Measurements from ENCODE around the gene MPIG6B.

Gene MPIG6B

GRCh38 chr6:31687860-31688693 lies 35.1 kb upstream of the MPIG6B start:
- no peak overlapping the region for H3K4me3 ChIP-seq (ENCODE audit: low read depth in 1 of 2, low read length in 2 of 2)
- H3K9me3 ChIP-seq (ENCODE audit: control insufficient read depth in 1 of 2, low read length in 2 of 2) = no peaks in the 10 kb centered on the region
- H3K27me3 ChIP-seq (ENCODE audit: control insufficient read depth in 1 of 2, insufficient read depth in 2 of 2, low read length in 2 of 2) = no peaks in the 10 kb centered on the region
- H3K9ac ChIP-seq (ENCODE audit: low read depth in 1 of 2, low read length in 2 of 2) = no peak overlapping the region
- H3K27ac ChIP-seq (ENCODE audit: low read depth, low read length) = no peak overlapping the region
- H3K4me1 ChIP-seq (ENCODE audit: control insufficient read depth in 1 of 2, insufficient read depth in 2 of 2, low read length in 2 of 2) = peaks cover 16 to 26% of the 10 kb centered on the region in 2 donors
- H3K36me3 ChIP-seq (ENCODE audit: control insufficient read depth in 1 of 2, insufficient read depth in 2 of 2, low read length in 2 of 2) = peaks cover 52 to 68% of the 10 kb centered on the region in 2 donors

- Histone ChIP-seq H3K4me3 (ENCODE audit: low read depth in 1 of 2, low read length in 2 of 2) (peak overlapping the region in 1 of 2 donors; percentile 8), H3K36me3 (ENCODE audit: control insufficient read depth in 1 of 2, insufficient read depth in 2 of 2, low read length in 2 of 2) (peaks cover 60 to 81% of the 10 kb centered on the region in 2 donors), H3K9ac (ENCODE audit: low read depth in 1 of 2, low read length in 2 of 2) (peak overlapping the region in 1 of 2 donors; percentile 5), H3K27me3 (ENCODE audit: control insufficient read depth in 1 of 2, insufficient read depth in 2 of 2, low read length in 2 of 2) (no peaks in the 10 kb centered on the region), H3K4me1 (ENCODE audit: control insufficient read depth in 1 of 2, insufficient read depth in 2 of 2, low read length in 2 of 2) (peaks cover 16 to 19% of the 10 kb centered on the region in 2 donors), H3K9me3 (ENCODE audit: control insufficient read depth in 1 of 2, low read length in 2 of 2) (no peaks in the 10 kb centered on the region), H3K27ac (ENCODE audit: low read depth, low read length) (peak overlapping the region; percentile 33)
Measured at GRCh38 chr6:31689249-31690110, 33.7 kb upstream of the MPIG6B start.

GRCh38 chr6:31690231-31691077 lies 32.7 kb upstream of the MPIG6B start:
- peaks cover 16 to 19% of the 10 kb centered on the region in 2 donors for H3K4me1 ChIP-seq (ENCODE audit: control insufficient read depth in 1 of 2, insufficient read depth in 2 of 2, low read length in 2 of 2)
- H3K9me3 ChIP-seq (ENCODE audit: control insufficient read depth in 1 of 2, low read length in 2 of 2) = no peaks in the 10 kb centered on the region
- peak overlapping the region; percentile 58 for H3K27ac ChIP-seq (ENCODE audit: low read depth, low read length)
- peaks cover 65 to 87% of the 10 kb centered on the region in 2 donors for H3K36me3 ChIP-seq (ENCODE audit: control insufficient read depth in 1 of 2, insufficient read depth in 2 of 2, low read length in 2 of 2)
- peak overlapping the region in 1 of 2 donors; percentile 28 for H3K9ac ChIP-seq (ENCODE audit: low read depth in 1 of 2, low read length in 2 of 2)
- no peaks in the 10 kb centered on the region for H3K27me3 ChIP-seq (ENCODE audit: control insufficient read depth in 1 of 2, insufficient read depth in 2 of 2, low read length in 2 of 2)
- peak overlapping the region in 1 of 2 donors; percentile 8 for H3K4me3 ChIP-seq (ENCODE audit: low read depth in 1 of 2, low read length in 2 of 2)

GRCh38 chr6:31691078-31691463 lies 32.1 kb upstream of the MPIG6B start:
- H3K27ac ChIP-seq (ENCODE audit: low read depth, low read length) = peak overlapping the region; percentile 58

GRCh38 chr6:31691564-31692108 lies 31.5 kb upstream of the MPIG6B start:
- no peak overlapping the region for H3K27ac ChIP-seq (ENCODE audit: low read depth, low read length)
- H3K9ac ChIP-seq (ENCODE audit: low read depth in 1 of 2, low read length in 2 of 2) = no peak overlapping the region
- H3K27me3 ChIP-seq (ENCODE audit: control insufficient read depth in 1 of 2, insufficient read depth in 2 of 2, low read length in 2 of 2) = no peaks in the 10 kb centered on the region
- no peak overlapping the region for H3K4me3 ChIP-seq (ENCODE audit: low read depth in 1 of 2, low read length in 2 of 2)
- H3K4me1 ChIP-seq (ENCODE audit: control insufficient read depth in 1 of 2, insufficient read depth in 2 of 2, low read length in 2 of 2) = peaks cover 16 to 19% of the 10 kb centered on the region in 2 donors
- peaks cover 60 to 86% of the 10 kb centered on the region in 2 donors for H3K36me3 ChIP-seq (ENCODE audit: control insufficient read depth in 1 of 2, insufficient read depth in 2 of 2, low read length in 2 of 2)
- H3K9me3 ChIP-seq (ENCODE audit: control insufficient read depth in 1 of 2, low read length in 2 of 2) = no peaks in the 10 kb centered on the region

More at GRCh38 chr6:31691078-31691463, 32.1 kb upstream of the MPIG6B start:
- Histone ChIP-seq H3K9ac (ENCODE audit: low read depth in 1 of 2, low read length in 2 of 2) (peak overlapping the region in 1 of 2 donors; percentile 28), H3K4me3 (ENCODE audit: low read depth in 1 of 2, low read length in 2 of 2) (peak overlapping the region in 1 of 2 donors; percentile 8), H3K4me1 (ENCODE audit: control insufficient read depth in 1 of 2, insufficient read depth in 2 of 2, low read length in 2 of 2) (peaks cover 16 to 19% of the 10 kb centered on the region in 2 donors), H3K36me3 (ENCODE audit: control insufficient read depth in 1 of 2, insufficient read depth in 2 of 2, low read length in 2 of 2) (peaks cover 64 to 86% of the 10 kb centered on the region in 2 donors), H3K27me3 (ENCODE audit: control insufficient read depth in 1 of 2, insufficient read depth in 2 of 2, low read length in 2 of 2) (no peaks in the 10 kb centered on the region), H3K9me3 (ENCODE audit: control insufficient read depth in 1 of 2, low read length in 2 of 2) (no peaks in the 10 kb centered on the region)

- H3K36me3 ChIP-seq (ENCODE audit: control insufficient read depth in 1 of 2, insufficient read depth in 2 of 2, low read length in 2 of 2) = peaks cover 60 to 86% of the 10 kb centered on the region in 2 donors
- no peaks in the 10 kb centered on the region for H3K27me3 ChIP-seq (ENCODE audit: control insufficient read depth in 1 of 2, insufficient read depth in 2 of 2, low read length in 2 of 2)
- no peak overlapping the region for H3K9ac ChIP-seq (ENCODE audit: low read depth in 1 of 2, low read length in 2 of 2)
Measured at GRCh38 chr6:31692353-31692752, 30.8 kb upstream of the MPIG6B start.

GRCh38 chr6:31692886-31693285 lies 30.3 kb upstream of the MPIG6B start:
- Histone ChIP-seq H3K36me3 (ENCODE audit: control insufficient read depth in 1 of 2, insufficient read depth in 2 of 2, low read length in 2 of 2) (peaks cover 60 to 86% of the 10 kb centered on the region in 2 donors), H3K9ac (ENCODE audit: low read depth in 1 of 2, low read length in 2 of 2) (no peak overlapping the region), H3K27me3 (ENCODE audit: control insufficient read depth in 1 of 2, insufficient read depth in 2 of 2, low read length in 2 of 2) (no peaks in the 10 kb centered on the region), H3K27ac (ENCODE audit: low read depth, low read length) (no peak overlapping the region), H3K9me3 (ENCODE audit: control insufficient read depth in 1 of 2, low read length in 2 of 2) (no peaks in the 10 kb centered on the region), H3K4me1 (ENCODE audit: control insufficient read depth in 1 of 2, insufficient read depth in 2 of 2, low read length in 2 of 2) (peaks cover 16 to 19% of the 10 kb centered on the region in 2 donors), H3K4me3 (ENCODE audit: low read depth in 1 of 2, low read length in 2 of 2) (no peak overlapping the region)

More at GRCh38 chr6:31692353-31692752, 30.8 kb upstream of the MPIG6B start:
- H3K9me3 ChIP-seq (ENCODE audit: control insufficient read depth in 1 of 2, low read length in 2 of 2) = no peaks in the 10 kb centered on the region
- H3K4me3 ChIP-seq (ENCODE audit: low read depth in 1 of 2, low read length in 2 of 2) = no peak overlapping the region
- peaks cover 16 to 19% of the 10 kb centered on the region in 2 donors for H3K4me1 ChIP-seq (ENCODE audit: control insufficient read depth in 1 of 2, insufficient read depth in 2 of 2, low read length in 2 of 2)
- H3K27ac ChIP-seq (ENCODE audit: low read depth, low read length) = no peak overlapping the region

- Histone ChIP-seq H3K27ac (ENCODE audit: low read depth, low read length) (no peak overlapping the region), H3K27me3 (ENCODE audit: control insufficient read depth in 1 of 2, insufficient read depth in 2 of 2, low read length in 2 of 2) (no peaks in the 10 kb centered on the region), H3K9ac (ENCODE audit: low read depth in 1 of 2, low read length in 2 of 2) (no peak overlapping the region), H3K4me1 (ENCODE audit: control insufficient read depth in 1 of 2, insufficient read depth in 2 of 2, low read length in 2 of 2) (peaks cover 16 to 19% of the 10 kb centered on the region in 2 donors), H3K4me3 (ENCODE audit: low read depth in 1 of 2, low read length in 2 of 2) (no peak overlapping the region), H3K36me3 (ENCODE audit: control insufficient read depth in 1 of 2, insufficient read depth in 2 of 2, low read length in 2 of 2) (peaks cover 55 to 79% of the 10 kb centered on the region in 2 donors), H3K9me3 (ENCODE audit: control insufficient read depth in 1 of 2, low read length in 2 of 2) (no peaks in the 10 kb centered on the region)
Measured at GRCh38 chr6:31693535-31693934, 29.6 kb upstream of the MPIG6B start.

- peaks cover 15% of the 10 kb centered on the region in 2 donors for H3K4me1 ChIP-seq (ENCODE audit: control insufficient read depth in 1 of 2, insufficient read depth in 2 of 2, low read length in 2 of 2)
- H3K4me3 ChIP-seq (ENCODE audit: low read depth in 1 of 2, low read length in 2 of 2) = no peak overlapping the region
- H3K9me3 ChIP-seq (ENCODE audit: control insufficient read depth in 1 of 2, low read length in 2 of 2) = no peaks in the 10 kb centered on the region
- H3K36me3 ChIP-seq (ENCODE audit: control insufficient read depth in 1 of 2, insufficient read depth in 2 of 2, low read length in 2 of 2) = peaks cover 28 to 62% of the 10 kb centered on the region in 2 donors
- H3K9ac ChIP-seq (ENCODE audit: low read depth in 1 of 2, low read length in 2 of 2) = no peak overlapping the region
- H3K27ac ChIP-seq (ENCODE audit: low read depth, low read length) = no peak overlapping the region
- no peaks in the 10 kb centered on the region for H3K27me3 ChIP-seq (ENCODE audit: control insufficient read depth in 1 of 2, insufficient read depth in 2 of 2, low read length in 2 of 2)
Measured at GRCh38 chr6:31697555-31697954, 25.6 kb upstream of the MPIG6B start.

All from duodenal mucosa (tissue), 2 donors.